HG03439 (cell line): Measurements from ENCODE around the gene SLC10A7.

ENCODE experiments used
- ATAC-seq: cut with Tn5 transposase; IDR thresholded peaks from one replicate; pipeline ENCODE4 v1.9.1; 2021; ENCODE audit warnings: mild to moderate bottlenecking, moderate library complexity; ENCODE audit not compliant: unreplicated experiment

The SLC10A7 gene

DNA sequence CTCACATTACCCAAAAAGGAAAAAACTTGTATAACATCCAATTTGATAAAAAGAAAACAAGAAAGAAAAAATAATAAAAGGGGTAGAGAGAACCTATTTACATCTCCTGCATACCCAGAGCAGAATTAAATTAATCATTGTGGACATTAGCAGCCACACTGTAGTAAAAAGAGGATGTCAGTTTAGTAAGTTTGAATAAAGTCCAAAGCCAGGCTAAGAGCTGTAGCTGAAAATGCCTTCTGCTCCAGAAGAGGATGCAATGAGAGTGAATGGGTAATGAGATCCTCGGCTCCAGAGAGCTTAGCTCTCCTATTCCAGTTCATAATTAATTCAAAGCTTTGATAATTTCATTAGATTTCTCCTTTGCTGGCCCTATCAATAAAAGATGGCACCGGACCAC is 78.2 kb downstream of the SLC10A7 start:
- no peak for ATAC-seq

DNA sequence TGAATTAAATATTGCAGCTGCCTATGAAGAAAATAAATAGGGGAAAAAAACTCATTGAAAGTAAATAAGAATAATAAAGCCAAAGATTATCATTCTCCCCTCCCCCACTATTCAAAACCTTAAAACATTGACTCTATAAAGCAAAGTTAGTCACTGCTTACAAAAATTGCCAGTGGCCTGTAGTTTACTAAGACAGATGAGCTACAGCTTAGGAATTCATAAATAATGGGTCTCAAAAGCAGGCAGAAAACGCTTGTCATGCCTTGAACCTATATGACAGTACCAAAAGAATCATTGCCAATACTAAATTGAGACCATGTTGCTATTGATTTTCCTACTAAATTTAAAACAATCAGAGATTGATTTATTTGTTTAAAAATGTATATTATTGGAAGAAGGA is 78.9 kb downstream of the SLC10A7 start:
- no peak for ATAC-seq

GRCh38 chr4:146439999-146440398 is 81.7 kb downstream of the SLC10A7 start:
- no peak for ATAC-seq

DNA sequence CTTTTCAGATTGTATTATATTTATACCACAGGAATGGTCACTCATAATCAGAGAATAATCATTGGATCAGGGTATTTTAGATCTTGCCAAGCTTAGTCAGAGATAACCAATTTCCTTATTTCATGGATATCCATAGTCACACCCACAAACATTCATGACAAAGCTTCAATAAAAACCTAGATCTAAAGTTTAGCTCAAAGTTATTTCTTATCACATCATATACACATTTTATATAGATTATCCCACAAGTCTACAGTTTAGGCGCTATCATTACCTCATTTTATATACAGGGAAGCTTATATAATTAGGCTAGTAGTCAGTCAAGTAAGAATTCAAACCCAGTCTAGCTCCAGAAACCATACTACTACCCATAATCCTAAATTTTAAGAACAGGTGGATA is 82.3 kb downstream of the SLC10A7 start:
- ATAC-seq: no peak

DNA sequence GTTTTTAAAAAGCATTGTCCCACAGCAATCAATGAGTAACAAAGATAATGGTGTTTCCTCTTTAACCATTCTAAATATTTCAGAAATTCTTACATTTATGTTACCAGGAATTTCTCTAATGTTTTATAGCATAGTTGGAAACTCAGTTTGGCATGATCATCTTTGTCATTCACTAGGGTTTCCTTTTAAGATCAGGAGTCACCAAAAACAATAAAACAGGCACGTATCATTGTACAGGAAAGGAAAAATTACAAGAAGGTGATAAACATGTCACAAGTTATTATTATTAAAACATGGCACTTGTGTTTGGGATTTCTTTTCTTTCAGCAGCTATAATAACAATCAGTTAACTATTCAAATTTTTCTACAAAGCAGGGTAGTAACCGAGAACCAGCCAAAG is 84.0 kb downstream of the SLC10A7 start:
- ATAC-seq: no peak

- ATAC-seq: no peak
Measured at GRCh38 chr4:146436423-146437162, 85.1 kb downstream of the SLC10A7 start.

- no peak for ATAC-seq
Measured at GRCh38 chr4:146435962-146436361, 85.8 kb downstream of the SLC10A7 start.

- no peak for ATAC-seq
Measured at GRCh38 chr4:146432065-146432464, 89.7 kb downstream of the SLC10A7 start.

DNA sequence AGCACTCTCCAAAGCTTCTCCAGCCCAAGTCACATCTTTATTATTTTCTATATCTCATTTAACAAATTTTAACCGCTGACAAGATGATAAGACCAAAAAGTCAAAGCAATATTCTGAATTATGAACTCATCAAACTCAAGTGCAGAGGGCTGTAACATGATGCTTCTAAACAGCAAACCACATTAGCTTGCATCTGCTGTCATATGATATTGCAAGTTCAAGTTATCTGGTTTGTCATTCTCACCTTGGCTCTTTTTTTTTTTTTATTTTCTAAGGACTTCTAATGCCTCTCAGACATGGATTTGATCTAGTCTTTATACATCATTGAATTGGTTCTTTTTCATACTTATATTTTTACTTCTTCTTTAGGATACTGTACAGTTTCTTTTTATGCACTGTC is 93.4 kb downstream of the SLC10A7 start:
- no peak for ATAC-seq

DNA sequence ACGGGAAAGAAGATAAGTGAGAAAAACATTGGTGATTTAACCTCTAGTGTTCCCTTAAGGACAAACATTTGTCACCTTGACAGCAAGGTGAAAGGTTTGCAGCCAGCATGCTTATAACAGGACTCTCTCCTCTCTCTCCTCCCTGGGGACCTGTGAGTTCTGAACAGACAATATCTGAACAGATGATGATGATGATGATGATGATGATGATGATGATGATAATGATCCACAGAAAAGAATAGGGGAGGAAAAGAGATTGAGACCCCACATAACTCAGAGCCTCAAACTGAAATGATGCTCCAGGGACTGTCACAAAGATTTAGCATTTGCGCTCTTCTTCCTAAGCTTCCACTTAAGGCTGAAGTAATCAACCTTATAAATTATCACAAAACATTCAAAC is 103.9 kb downstream of the SLC10A7 start:
- no peak for ATAC-seq

DNA sequence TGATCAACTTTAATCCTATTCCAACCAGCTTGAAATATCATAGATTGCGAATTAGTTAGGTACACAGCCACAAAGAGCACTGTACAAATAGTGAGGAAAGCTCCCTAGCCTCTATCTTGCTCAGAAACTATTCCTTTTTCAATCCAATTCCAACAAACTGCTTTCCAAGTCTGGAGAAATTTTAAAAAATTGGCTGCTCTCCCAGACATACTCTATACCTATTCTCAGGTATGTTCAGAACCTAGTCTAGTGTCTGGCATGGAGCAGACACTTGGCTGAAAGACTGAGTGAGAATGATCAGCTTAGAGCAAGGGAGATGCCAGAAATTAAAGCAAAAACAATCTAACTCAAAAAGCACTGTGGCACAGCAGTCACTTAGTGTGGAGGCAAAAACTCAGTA is 105.9 kb downstream of the SLC10A7 start:
- no peak for ATAC-seq

DNA sequence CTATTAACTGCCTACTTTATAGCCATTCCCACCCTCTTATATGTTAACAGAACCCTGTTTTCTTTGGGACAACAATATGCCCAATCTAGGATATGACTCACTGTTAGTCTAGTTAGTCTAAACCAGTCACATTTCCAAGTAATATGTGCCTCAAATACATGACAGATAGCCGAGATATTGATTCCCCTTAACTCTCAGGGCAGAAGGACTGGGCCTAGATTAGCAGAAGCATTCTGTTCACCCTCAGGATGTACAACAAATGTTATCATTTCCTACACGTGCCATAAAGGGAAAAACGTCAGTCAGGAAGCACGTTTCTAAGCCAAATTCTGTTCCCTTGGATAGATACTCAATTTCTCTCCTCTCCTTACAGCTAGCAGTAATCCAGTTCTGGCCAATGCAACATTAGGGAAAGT is 114.1 kb downstream of the SLC10A7 start:
- no peak for ATAC-seq

- ATAC-seq: no peak
Measured at GRCh38 chr4:146407257-146407656, 114.5 kb downstream of the SLC10A7 start.

- ATAC-seq: no peak
Measured at GRCh38 chr4:146401274-146401673, 120.5 kb downstream of the SLC10A7 start.

DNA sequence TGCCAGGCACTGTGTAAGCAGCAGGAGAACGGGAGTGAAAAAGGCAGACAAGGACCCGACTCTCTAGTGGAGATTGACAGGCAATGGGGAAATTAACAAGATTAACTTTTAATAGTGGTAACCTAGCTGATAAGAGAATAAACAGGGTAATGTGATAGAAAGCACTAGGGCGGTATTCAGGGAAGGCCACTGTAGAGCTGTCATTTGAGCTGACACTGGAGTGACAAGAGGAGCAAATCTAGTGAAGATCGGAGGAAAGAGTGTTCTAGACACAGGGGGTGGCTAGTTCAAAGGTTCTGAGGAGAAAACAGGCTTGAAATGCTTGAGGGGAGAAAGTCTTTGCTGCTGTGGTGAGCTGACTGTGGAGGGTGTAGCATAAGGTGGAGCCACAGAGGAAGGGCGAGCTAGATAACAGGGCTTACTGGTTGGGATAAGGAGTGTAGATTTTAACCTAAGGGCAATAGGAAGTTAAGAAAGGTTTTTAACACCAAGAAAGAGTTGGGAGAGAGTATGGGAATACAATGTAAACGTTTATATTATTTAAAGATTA is 122.8 kb downstream of the SLC10A7 start:
- ATAC-seq: no peak

DNA sequence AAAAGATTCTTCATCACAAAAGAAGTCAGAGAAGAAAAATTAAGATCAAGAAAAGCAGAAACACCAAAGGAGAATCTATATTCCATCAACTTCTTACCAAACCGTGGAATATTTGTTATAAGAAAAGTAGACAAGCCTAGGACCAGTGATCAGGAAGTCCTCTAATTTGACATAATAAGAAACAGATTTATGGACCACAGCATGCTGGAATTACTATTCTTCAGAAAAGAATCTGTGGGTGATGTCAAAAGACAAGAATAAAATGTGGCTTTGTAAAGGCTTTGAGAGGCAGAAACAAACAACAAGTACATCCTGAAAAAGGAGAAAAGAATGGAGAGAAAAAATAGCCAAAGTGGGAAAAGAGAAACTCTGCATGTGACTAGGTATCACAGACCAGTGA is 123.3 kb downstream of the SLC10A7 start:
- no peak for ATAC-seq

- no peak for ATAC-seq
Measured at GRCh38 chr4:146389561-146389960, 132.2 kb downstream of the SLC10A7 start.

GRCh38 chr4:146382194-146382593 is 139.5 kb downstream of the SLC10A7 start:
- ATAC-seq: no peak

GRCh38 chr4:146381263-146381872 is 140.4 kb downstream of the SLC10A7 start:
- no peak for ATAC-seq

DNA sequence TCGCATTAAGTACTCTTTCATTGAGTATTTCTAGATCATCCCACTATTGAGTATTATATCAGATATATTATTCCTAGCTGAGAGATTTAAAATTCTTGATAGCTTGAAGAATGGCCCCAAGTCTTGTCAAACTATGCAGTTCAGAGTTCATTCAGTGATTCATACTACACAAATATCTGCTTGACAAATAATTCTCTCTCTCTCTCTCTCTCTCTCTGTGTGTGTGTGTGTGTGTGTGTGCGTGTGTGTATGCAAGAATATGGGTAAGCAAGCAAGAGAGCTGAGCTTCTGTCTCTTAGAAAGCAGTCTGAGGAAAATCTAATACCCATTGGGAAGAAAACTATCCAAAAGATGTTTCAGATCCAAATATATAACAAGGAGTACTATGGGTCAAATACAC is 142.0 kb downstream of the SLC10A7 start:
- ATAC-seq: no peak

DNA sequence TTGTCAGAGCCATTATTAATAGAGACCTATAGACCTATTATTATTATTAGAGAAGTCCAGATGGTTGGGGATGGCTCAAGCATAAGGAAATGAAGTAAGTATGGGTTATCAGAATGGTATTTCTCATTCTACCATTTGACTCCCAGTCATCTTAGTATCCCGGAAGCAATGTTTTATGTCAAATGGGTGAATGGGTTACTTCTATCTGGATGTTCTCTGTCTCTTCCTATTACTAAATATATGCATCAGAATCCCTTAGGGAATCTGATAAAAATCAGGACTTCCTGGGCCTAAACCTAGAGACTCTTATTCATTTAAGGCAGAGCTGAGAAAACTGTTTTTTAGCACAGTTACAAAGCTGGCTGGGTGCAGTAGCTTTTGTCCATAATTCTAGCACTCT is 149.9 kb downstream of the SLC10A7 start:
- ATAC-seq: no peak

- no peak for ATAC-seq
Measured at GRCh38 chr4:146370841-146371240, 150.9 kb downstream of the SLC10A7 start.
